ENCODE measurements around the gene TTC17. TPM values are rescaled to one million over a fixed set of nuclear protein-coding genes. Genes with fewer than 3 reads are reported as not detected.

The TTC17 gene
- total RNA-seq, 1 experiment from 2014 or later = 92.7 TPM

GRCh38 chr11:43517518-43517917 is 158.8 kb downstream of the TTC17 start:
- Mint-ChIP-seq H3K4me3 (ENCODE audit: unreplicated experiment) (no peak overlapping the region), H3K9me3 (ENCODE audit: unreplicated experiment) (peaks cover 14% of the 10 kb centered on the region), H3K4me1 (ENCODE audit: insufficient read depth, unreplicated experiment) (no peaks in the 10 kb centered on the region), H3K27me3 (ENCODE audit: insufficient read depth, unreplicated experiment) (no peaks in the 10 kb centered on the region), H3K27ac (ENCODE audit: low read depth, unreplicated experiment) (no peak overlapping the region), H3K36me3 (ENCODE audit: insufficient read depth, unreplicated experiment) (no peaks in the 10 kb centered on the region)
- ChIA-PET CTCF (interaction anchor here (1.0 to 1.7 kb wide), 2 partner anchors 13 to 50 kb away, joined by 4 to 9 read pairs; no protein-coding TSS in a partner anchor), POLR2A (no interaction called here)
- DNase-seq (ENCODE audit: unreplicated experiment) = no peak
- TF ChIP-seq, protein P1, sequence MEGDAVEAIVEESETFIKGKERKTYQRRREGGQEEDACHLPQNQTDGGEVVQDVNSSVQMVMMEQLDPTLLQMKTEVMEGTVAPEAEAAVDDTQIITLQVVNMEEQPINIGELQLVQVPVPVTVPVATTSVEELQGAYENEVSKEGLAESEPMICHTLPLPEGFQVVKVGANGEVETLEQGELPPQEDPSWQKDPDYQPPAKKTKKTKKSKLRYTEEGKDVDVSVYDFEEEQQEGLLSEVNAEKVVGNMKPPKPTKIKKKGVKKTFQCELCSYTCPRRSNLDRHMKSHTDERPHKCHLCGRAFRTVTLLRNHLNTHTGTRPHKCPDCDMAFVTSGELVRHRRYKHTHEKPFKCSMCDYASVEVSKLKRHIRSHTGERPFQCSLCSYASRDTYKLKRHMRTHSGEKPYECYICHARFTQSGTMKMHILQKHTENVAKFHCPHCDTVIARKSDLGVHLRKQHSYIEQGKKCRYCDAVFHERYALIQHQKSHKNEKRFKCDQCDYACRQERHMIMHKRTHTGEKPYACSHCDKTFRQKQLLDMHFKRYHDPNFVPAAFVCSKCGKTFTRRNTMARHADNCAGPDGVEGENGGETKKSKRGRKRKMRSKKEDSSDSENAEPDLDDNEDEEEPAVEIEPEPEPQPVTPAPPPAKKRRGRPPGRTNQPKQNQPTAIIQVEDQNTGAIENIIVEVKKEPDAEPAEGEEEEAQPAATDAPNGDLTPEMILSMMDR (IDR thresholded peaks at IDR 0.05; ENCODE audit: unreplicated experiment) = no peak
- BruUV-seq (replicated peaks) = no TSS peak
- intact Hi-C loops (cut with micrococcal nuclease) = no loop called here

DNA sequence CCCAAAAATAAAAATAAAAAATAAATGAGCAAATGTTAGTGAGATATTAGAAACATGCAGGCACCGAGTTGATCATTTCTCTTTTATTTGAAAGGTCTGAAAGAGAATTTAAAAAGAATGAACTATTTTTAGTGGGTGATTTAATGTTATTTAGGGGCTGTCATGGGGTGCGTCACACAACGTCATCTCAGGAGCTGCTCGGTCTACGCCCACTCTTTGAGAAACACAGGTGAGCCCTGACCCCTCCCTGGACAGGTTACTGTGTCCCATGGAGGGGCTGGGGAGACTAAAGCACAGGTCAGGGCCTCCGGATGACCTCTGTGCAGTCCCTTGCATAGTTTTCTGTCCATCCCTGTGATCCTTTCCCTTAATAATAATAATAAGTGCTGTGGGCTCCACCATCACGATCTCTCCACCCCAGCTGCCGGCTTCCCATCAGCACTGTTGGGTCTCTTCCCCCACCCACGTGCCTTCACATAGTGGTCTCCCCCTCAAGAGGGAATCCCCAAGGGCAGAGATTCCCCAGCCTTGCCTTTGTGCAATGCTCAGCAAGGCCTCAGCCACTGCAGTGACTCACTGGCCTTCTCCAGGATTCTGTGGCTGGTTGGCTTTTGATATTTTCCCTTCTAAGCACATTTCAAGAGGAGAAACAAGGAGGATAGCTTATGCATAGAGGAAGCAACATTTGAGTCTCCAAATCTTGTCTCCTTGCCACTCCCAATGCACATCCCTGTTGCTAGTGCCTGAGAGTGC is 159.9 kb downstream of the TTC17 start:
- H3K4me1 Mint-ChIP-seq (ENCODE audit: insufficient read depth, unreplicated experiment) = no peaks in the 10 kb centered on the region
- peak; percentile 11 for DNase-seq (ENCODE audit: unreplicated experiment)
- no peak overlapping the region for H3K27ac Mint-ChIP-seq (ENCODE audit: low read depth, unreplicated experiment)
- no peak overlapping the region for H3K4me3 Mint-ChIP-seq (ENCODE audit: unreplicated experiment)
- ChIA-PET POLR2A (no interaction called here), CTCF (interaction anchor here (0.6 to 1.7 kb wide), 2 partner anchors 14 to 30 kb away, joined by 3 to 9 read pairs; no protein-coding TSS in a partner anchor)
- intact Hi-C loops (cut with micrococcal nuclease) = no loop called here
- H3K9me3 Mint-ChIP-seq (ENCODE audit: unreplicated experiment) = peaks cover 12% of the 10 kb centered on the region
- H3K27me3 Mint-ChIP-seq (ENCODE audit: insufficient read depth, unreplicated experiment) = peaks cover 7% of the 10 kb centered on the region
- TF ChIP-seq, protein P1 (IDR thresholded peaks at IDR 0.05; ENCODE audit: unreplicated experiment) = no peak
- no peaks in the 10 kb centered on the region for H3K36me3 Mint-ChIP-seq (ENCODE audit: insufficient read depth, unreplicated experiment)
- BruUV-seq (replicated peaks) = no TSS peak

DNA sequence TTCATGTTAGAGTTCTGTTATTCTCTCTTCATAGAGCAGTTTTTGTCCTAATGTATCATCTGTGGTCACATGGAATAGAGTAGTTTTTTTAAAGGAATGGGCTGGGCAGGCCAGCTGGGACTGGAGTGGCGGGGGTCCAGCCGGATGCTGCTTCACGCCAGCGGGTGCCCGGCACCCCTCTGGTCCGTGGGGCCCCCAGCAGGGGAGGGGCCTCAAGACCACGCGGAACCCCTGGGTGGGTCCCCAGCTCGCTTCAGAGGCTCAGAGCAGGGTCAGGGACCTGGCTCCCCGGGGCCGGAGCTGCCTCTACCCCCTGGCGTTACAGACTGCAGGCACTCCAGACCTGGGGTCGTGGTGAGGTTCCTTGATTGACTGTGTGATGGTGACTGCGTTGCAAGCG is 162.8 kb downstream of the TTC17 start:
- POLR2A ChIA-PET = no interaction called here
- Mint-ChIP-seq H3K4me3 (ENCODE audit: unreplicated experiment) (no peak overlapping the region), H3K9me3 (ENCODE audit: unreplicated experiment) (peaks cover 12% of the 10 kb centered on the region), H3K27ac (ENCODE audit: low read depth, unreplicated experiment) (no peak overlapping the region), H3K4me1 (ENCODE audit: insufficient read depth, unreplicated experiment) (no peaks in the 10 kb centered on the region), H3K36me3 (ENCODE audit: insufficient read depth, unreplicated experiment) (no peaks in the 10 kb centered on the region), H3K27me3 (ENCODE audit: insufficient read depth, unreplicated experiment) (peaks cover 11% of the 10 kb centered on the region)
- DNase-seq (ENCODE audit: unreplicated experiment) = no peak
- TF ChIP-seq, protein P1 (IDR thresholded peaks at IDR 0.05; ENCODE audit: unreplicated experiment) = no peak
- CTCF ChIA-PET = no interaction called here
- intact Hi-C loops (cut with micrococcal nuclease) = no loop called here
- BruUV-seq (replicated peaks) = no TSS peak

DNA sequence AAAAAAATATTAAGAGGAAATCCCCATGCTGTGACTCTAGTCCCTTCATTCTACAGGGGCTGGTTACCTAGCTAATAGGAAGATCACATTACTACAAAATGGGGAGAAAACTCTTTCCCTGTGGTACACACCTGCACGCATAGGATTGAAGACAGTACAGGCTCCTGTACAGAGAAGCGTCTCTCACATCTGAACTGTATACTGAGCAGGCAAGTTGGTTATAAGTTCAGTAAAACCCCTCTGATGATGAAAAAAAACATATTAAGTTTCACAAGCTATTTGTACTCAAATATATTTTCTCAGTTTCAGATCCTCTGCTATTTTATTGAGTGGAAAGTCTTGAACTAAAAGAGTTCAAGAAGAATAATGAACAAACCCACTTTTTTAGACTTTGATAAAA is 164.9 kb downstream of the TTC17 start:
- no peak for DNase-seq (ENCODE audit: unreplicated experiment)
- Mint-ChIP-seq H3K27me3 (ENCODE audit: insufficient read depth, unreplicated experiment) (peaks cover 11% of the 10 kb centered on the region), H3K4me1 (ENCODE audit: insufficient read depth, unreplicated experiment) (no peaks in the 10 kb centered on the region), H3K27ac (ENCODE audit: low read depth, unreplicated experiment) (no peak overlapping the region), H3K9me3 (ENCODE audit: unreplicated experiment) (peaks cover 12% of the 10 kb centered on the region), H3K4me3 (ENCODE audit: unreplicated experiment) (no peak overlapping the region), H3K36me3 (ENCODE audit: insufficient read depth, unreplicated experiment) (no peaks in the 10 kb centered on the region)
- TF ChIP-seq, protein P1 (IDR thresholded peaks at IDR 0.05; ENCODE audit: unreplicated experiment) = no peak
- no TSS peak for BruUV-seq (replicated peaks)
- ChIA-PET CTCF (interaction anchor here (0.6 kb wide), 1 partner anchor 34 kb away, joined by 3 read pairs; no protein-coding TSS in a partner anchor), POLR2A (interaction anchor here (0.9 kb wide), 1 partner anchor 13 kb away, joined by 3 read pairs; no protein-coding TSS in a partner anchor)
- intact Hi-C loops (cut with micrococcal nuclease) = no loop called here

Measured in MCF 10A (cell line).